Psoas muscle (tissue), 8 donors: ENCODE data around the gene CLUH. TPM values are rescaled to one million over a fixed set of nuclear protein-coding genes. Genes with fewer than 3 reads are reported as not detected.
"Not testable (repeated sequence)": the region's sequence is repeated elsewhere in the genome, so short reads cannot be mapped to it uniquely, and the experiment has no call there.

ENCODE experiments used
- ATAC-seq, 4 donors: fragments of 200-7000 bp; cut with Tn5 transposase; one replicate each; pipeline ENCODE4 v1.9.1; 2020; ENCODE audit warnings: moderate library complexity in 3 of 4, mild to moderate bottlenecking in 2 of 4
- DNase-seq, 2 donors: peaks; one replicate each; pipeline ENCODE4 v3.0.0-alpha.2; 2020
- H3K27ac ChIP-seq: fragments of 200-600 bp; one replicate; pipeline ENCODE4 v1.8.0; 2022
- H3K27me3 ChIP-seq, 3 donors: fragments of 200-600 bp in 1 of 3; one replicate each; pipeline versions ENCODE4 v1.6.1 to v1.8.0; 2013 to 2022; ENCODE audit warnings: low read length in 2 of 3, mild to moderate bottlenecking in 2 of 3, moderate library complexity in 1 of 3; ENCODE audit not compliant: insufficient read depth in 3 of 3
- H3K36me3 ChIP-seq, 2 donors: fragments of 200-600 bp in 1 of 2; one replicate each; pipeline versions ENCODE4 v1.6.1 to v1.8.0; 2013 to 2022; ENCODE audit warnings: low read depth in 1 of 2, mild to moderate bottlenecking in 1 of 2, moderate library complexity in 1 of 2; ENCODE audit not compliant: insufficient read depth in 1 of 2
- H3K4me1 ChIP-seq: fragments of 200-600 bp; one replicate; pipeline ENCODE4 v1.8.0; 2022
- H3K4me3 ChIP-seq: fragments of 200-600 bp; one replicate; pipeline ENCODE4 v1.8.0; 2022; ENCODE audit warnings: mild to moderate bottlenecking
- H3K9me3 ChIP-seq: fragments of 200-600 bp; one replicate; pipeline ENCODE4 v1.8.0; 2022
- WGBS, 3 donors: extraction: QIAGEN DNeasy Blood & Tissue Kit; methylation state at CpG; one replicate each; pipeline versions ENCODE4 v1.1.6 to v1.1.7; 2013; 5-methylcytosine and 5-hydroxymethylcytosine counted together
- intact Hi-C, 2 donors: fragments of 100-400 bp; cut with DNase I; formaldehyde crosslinking; loops; one replicate each; pipeline versions ENCODE4 v1.11.0 to v1.14.2; 2022
- polyA plus RNA-seq, 3 donors: library from polyadenylated mRNA; stranded (reverse); fragments of 200-250 nt; gene quantifications; one replicate each; pipeline ENCODE4 v1.2.3, GENCODE V29; 2013
- total RNA-seq, 4 donors: library from RNA; stranded (reverse); fragmentation: NEBNext Ultra II Directional in 2 of 4; extraction: Animal tissue kit (Norgen Biotek cat#: 25700) in 2 of 4; gene quantifications; one replicate each; pipeline versions ENCODE4 v1.2.1 to v1.2.4, GENCODE V29; 2021 to 2023
- TF ChIP-seq, protein P1 (sequence below): fragments of 200-600 bp; IDR thresholded peaks from one replicate; pipeline ENCODE4 v1.8.0; 2022; ENCODE audit warnings: antibody characterized with exemption
- donor health status: healthy with polysubstance abuse.
- donor health status: DM: no; HTN: no; CAD: no; lungs with moderate emphysema.
- donor health status: Bipolar disorder and iron deficiency.
- donor health status: healthy.
- donor health status: DM: yes; HTN: yes; CAD: no.
- donor health status: DM: no; HTN: no; CAD: no.
- donor health status: DM: no; HTN: no; CAD: no.
- donor health status: DM: yes; HTN: yes; CAD: no.

Gene CLUH
- total and polyA plus RNA-seq, 7 donors: 92.2 to 218 (median 121) TPM

DNA sequence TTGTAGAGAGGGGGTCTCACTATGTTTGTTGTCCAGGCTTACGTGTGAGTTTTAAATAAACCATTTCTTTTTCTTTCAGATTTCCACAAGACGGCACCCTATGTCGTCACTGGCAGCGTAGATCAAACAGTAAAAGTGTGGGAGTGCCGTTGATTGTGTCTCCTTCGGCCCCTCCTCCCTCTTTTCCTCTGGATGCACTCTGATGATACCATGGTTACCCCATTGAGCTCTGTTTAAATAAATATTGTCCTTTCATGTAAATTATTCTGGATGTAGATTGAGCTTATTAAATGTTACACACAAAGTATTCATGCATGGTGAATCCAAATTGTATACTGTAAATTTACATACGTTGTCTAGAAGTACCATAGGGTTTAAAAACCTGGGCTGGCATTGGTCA is 29.9 kb downstream of the CLUH start:
- Histone ChIP-seq H3K4me3 (no peak overlapping the region), H3K36me3 (peaks cover 0 to 84% of the 10 kb centered on the region in 2 donors), H3K4me1 (peaks cover 11% of the 10 kb centered on the region), H3K27ac (no peak overlapping the region), H3K27me3 (no peaks in the 10 kb centered on the region), H3K9me3 (no peaks in the 10 kb centered on the region)
- no peak for ATAC-seq
- 86 to 91% (median 88%) methylated on average over 7 of the region's 7 CpGs for WGBS, 3 donors
- intact Hi-C loops: no loop called here
- DNase-seq: no peak
- TF ChIP-seq, protein P1, sequence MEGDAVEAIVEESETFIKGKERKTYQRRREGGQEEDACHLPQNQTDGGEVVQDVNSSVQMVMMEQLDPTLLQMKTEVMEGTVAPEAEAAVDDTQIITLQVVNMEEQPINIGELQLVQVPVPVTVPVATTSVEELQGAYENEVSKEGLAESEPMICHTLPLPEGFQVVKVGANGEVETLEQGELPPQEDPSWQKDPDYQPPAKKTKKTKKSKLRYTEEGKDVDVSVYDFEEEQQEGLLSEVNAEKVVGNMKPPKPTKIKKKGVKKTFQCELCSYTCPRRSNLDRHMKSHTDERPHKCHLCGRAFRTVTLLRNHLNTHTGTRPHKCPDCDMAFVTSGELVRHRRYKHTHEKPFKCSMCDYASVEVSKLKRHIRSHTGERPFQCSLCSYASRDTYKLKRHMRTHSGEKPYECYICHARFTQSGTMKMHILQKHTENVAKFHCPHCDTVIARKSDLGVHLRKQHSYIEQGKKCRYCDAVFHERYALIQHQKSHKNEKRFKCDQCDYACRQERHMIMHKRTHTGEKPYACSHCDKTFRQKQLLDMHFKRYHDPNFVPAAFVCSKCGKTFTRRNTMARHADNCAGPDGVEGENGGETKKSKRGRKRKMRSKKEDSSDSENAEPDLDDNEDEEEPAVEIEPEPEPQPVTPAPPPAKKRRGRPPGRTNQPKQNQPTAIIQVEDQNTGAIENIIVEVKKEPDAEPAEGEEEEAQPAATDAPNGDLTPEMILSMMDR: no peak

DNA sequence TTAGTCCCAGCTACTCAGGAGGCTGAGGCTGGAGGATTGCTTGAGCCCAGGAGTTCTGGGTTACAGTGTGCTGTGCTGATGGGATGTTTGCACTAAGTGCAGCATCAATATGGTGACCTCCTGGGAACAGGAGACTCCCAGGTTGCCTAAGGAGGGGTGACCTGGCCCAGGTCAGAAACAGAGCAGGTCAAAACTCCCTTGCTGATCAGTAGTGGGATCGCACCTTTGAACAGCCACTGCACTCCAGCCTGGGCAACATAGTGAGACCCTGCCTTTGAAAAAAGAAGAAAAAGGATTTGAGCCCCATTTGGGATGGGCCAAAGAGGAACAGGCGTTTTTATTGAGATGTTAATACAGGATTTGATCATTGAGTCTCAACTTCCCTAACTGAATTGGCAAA is 30.6 kb downstream of the CLUH start:
- TF ChIP-seq, protein P1: no peak
- intact Hi-C loops: no loop called here

DNA sequence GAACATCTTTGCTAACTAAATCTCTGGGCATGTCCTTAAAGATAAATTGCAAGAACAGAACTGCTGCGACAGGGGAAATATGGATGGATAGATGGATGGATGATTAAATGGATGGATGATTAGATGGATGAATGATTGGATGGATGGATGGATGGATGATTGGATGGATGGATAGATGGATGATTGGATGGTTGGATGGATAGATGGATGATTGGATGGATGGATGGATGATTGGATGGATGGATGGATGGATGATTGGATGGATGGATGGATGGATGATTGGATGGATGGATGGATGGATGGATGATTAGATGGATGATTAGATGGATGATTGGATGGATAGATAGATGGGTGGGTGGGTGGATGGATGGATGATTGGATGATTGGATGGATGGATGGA is 32.3 kb downstream of the CLUH start:
- not testable (repeated sequence) for ATAC-seq, H3K4me1 ChIP-seq, H3K27ac ChIP-seq, H3K9me3 ChIP-seq, H3K27me3 ChIP-seq, DNase-seq, H3K4me3 ChIP-seq
- 97% methylated on average over 1 of the region's 1 CpG for whole genome bisulfite sequencing, 3 donors
- peaks cover 0 to 95% of the 10 kb centered on the region in 2 donors for H3K36me3 ChIP-seq
- intact Hi-C loops: loop anchor here (10.0 kb wide), 1 partner anchor 84 kb away; the partner anchor contains the start of gene PAFAH1B1 (in 2 of the 2)

More for the DNA sequence above, 30.6 kb downstream of the CLUH start:
- H3K4me3 ChIP-seq: no peak overlapping the region
- ATAC-seq (no peak), DNase-seq (no peak)
- no peaks in the 10 kb centered on the region for H3K9me3 ChIP-seq
- H3K4me1 ChIP-seq: peaks cover 5% of the 10 kb centered on the region
- H3K27me3 ChIP-seq: no peaks in the 10 kb centered on the region
- H3K36me3 ChIP-seq: peaks cover 0 to 91% of the 10 kb centered on the region in 2 donors
- WGBS, 3 donors: 94 to 97% (median 96%) methylated on average over 2 of the region's 2 CpGs
- H3K27ac ChIP-seq: no peak overlapping the region

DNA sequence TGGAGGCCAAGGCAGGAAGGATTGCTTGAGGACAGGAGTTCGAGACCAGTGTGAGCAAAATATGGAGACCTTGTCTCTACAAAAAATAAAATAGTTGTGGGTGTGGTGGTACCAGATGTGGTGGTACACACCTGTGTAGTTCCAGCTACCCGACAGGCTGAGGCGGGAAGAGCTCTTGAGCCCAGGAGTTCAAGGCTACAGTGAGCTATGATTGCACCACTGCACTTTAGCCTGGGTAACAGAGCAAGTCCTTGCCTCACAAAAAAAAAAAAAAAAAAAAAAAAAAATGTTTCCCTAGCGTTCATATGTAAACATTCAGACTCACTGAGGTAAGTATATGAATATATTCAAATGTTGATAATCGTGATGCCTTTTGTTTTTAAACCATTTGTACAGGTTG is 39.5 kb downstream of the CLUH start:
- Histone ChIP-seq H3K4me3 (no peak overlapping the region), H3K36me3 (peaks cover 7 to 99% of the 10 kb centered on the region in 2 donors), H3K27me3 (no peaks in the 10 kb centered on the region), H3K9me3 (no peaks in the 10 kb centered on the region), H3K27ac (no peak overlapping the region), H3K4me1 (no peaks in the 10 kb centered on the region)
- intact Hi-C loops: loop anchor here (10.0 kb wide), 1 partner anchor 77 kb away; the partner anchor contains the start of gene PAFAH1B1 (in 2 of the 2)
- DNase-seq (no peak), ATAC-seq (no peak)
- 93 to 99% (median 94%) methylated on average over 5 of the region's 5 CpGs for WGBS, 3 donors
- TF ChIP-seq, protein P1: no peak

DNA sequence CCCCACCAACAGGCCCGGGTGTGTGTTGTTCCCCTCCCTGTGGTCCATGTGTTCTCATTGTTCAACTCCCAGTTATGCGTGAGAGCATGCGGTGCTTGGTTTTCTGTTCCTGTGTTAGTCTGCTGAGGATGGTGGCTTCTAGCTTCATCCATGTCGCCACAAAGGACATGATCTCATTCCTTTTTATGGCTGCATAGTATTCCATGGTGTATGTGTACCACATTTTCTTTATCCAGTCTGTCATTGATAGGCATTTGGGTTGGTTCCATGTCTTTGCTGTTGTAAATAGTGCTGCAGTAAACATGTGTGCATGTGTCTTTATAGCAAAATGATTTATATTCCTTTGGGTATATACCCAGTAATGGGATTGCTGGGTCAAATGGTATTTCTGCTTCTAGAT is 51.2 kb downstream of the CLUH start:
- 96 to 98% (median 97%) methylated on average over 4 of the region's 4 CpGs for WGBS, 3 donors
- intact Hi-C loops: loop anchor here in 1 of 2 donors (10.0 kb wide), 1 partner anchor 46 kb away; no protein-coding TSS in a partner anchor
- Histone ChIP-seq H3K4me1 (peaks cover 13% of the 10 kb centered on the region), H3K36me3 (peaks cover 0 to 10% of the 10 kb centered on the region in 2 donors)
- DNase-seq, H3K4me3 ChIP-seq, H3K9me3 ChIP-seq, H3K27ac ChIP-seq, ATAC-seq, H3K27me3 ChIP-seq: not testable (repeated sequence)

DNA sequence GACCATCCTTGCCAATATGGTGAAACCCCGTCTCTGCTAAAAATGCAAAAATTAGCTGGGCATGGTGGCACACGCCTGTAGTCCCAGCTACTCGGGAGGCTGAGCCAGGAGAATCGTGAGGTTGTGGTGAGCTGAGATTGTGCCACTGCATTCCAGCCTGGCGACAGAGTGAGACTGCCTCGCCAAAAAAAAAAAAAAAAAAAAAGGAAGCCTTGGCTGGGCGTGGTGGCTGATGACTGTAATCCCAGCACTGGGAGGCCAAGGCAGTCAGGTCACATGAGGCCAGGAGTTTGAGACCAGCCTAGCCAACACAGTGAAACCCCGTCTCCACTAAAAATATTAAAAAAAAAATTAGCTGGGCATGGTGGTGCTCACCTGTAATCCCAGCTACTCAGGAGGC is 52.2 kb downstream of the CLUH start:
- peak; percentile 52 to 68 (median 60) for ATAC-seq
- H3K4me3 ChIP-seq, H3K27ac ChIP-seq, H3K9me3 ChIP-seq, H3K27me3 ChIP-seq: not testable (repeated sequence)
- 30 to 38% (median 33%) methylated on average over 7 to 8 of the region's 8 CpGs for WGBS, 3 donors
- Histone ChIP-seq H3K36me3 (peaks cover 0 to 10% of the 10 kb centered on the region in 2 donors), H3K4me1 (peaks cover 13% of the 10 kb centered on the region)
- intact Hi-C loops: loop anchor here in 1 of 2 donors (10.0 kb wide), 1 partner anchor 55 kb away; no protein-coding TSS in a partner anchor
- DNase-seq: peak; percentile 32 to 61
